Epithelial cell of esophagus (primary cell): ENCODE data around the gene PLXDC1.

Experiments used
- DNase-seq: peaks from one replicate; pipeline ENCODE4 v3.0.0; 2010; ENCODE audit warnings: low read depth
- H3K4me3 ChIP-seq: 2 replicates; pipeline ENCODE4 v1.5.1; 2011; ENCODE audit warnings: mild to moderate bottlenecking, low read length, control low read depth
- TF ChIP-seq, protein P1 (sequence below): IDR thresholded peaks from 2 replicates; pipeline ENCODE4 v1.5.1; 2011; ENCODE audit warnings: low read depth, mild to moderate bottlenecking, low read length, control low read depth, inconsistent platforms; ENCODE audit not compliant: insufficient read depth; ENCODE audit errors: missing control alignments

Gene PLXDC1

DNA sequence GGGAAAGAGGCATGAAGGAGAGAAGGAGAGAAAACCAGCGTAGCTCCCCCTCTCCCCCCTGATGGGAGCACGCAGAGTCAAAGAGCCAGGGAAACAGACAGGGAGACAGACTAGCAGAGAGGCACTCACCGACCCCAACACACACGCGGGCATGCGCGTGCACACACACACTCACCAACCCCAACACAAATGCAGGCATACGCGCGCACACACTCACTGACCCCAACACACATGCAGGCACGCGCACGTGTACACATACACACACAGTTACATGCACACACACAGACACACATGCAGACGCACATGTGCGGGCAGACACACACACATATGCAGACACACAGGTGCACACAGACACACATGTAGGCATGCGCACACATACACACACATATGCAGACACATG, 41.5 kb upstream of the PLXDC1 start:
- TF ChIP-seq, protein P1, sequence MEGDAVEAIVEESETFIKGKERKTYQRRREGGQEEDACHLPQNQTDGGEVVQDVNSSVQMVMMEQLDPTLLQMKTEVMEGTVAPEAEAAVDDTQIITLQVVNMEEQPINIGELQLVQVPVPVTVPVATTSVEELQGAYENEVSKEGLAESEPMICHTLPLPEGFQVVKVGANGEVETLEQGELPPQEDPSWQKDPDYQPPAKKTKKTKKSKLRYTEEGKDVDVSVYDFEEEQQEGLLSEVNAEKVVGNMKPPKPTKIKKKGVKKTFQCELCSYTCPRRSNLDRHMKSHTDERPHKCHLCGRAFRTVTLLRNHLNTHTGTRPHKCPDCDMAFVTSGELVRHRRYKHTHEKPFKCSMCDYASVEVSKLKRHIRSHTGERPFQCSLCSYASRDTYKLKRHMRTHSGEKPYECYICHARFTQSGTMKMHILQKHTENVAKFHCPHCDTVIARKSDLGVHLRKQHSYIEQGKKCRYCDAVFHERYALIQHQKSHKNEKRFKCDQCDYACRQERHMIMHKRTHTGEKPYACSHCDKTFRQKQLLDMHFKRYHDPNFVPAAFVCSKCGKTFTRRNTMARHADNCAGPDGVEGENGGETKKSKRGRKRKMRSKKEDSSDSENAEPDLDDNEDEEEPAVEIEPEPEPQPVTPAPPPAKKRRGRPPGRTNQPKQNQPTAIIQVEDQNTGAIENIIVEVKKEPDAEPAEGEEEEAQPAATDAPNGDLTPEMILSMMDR = no peak
- DNase-seq = no peak
- no peak overlapping the region for H3K4me3 ChIP-seq

DNA sequence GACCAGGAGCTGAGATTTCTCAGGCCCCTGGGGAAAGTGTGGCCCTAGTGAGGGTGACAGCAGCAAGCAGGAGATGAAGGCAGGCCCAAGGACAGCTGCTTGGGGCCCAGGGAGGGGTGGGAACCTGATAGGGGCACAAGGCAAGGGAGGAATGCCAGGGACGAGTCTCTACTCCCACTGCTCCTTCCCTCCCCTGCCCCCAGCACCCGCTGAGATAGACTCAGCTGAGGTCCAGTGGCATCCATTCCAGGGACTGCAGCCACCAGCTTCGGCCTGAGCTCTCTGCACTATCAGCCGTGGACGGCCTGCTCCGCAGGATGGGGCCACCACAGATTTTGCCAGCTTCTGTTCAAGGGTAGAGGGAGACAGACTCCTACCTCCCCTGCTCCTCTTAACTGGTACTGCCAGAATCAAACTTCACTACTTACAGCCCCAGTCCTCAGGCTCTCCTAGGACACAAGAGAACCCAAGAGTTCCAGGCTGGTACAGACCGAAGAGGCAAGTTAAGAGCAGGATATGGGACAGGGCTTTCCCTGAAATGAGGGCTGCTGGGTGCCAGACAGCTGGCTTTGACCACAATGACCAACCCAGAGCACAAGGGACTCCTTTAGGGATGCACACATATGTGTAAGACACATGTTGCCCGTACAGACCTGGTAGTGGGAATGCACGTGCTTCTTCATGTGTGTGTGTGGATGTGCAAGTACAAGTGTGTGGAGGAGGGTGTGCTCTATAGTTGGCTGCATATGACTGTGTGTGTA, 40.5 kb upstream of the PLXDC1 start:
- H3K4me3 ChIP-seq = no peak overlapping the region
- TF ChIP-seq, protein P1 = no peak
- no peak for DNase-seq

- TF ChIP-seq, protein P1 = no peak
- DNase-seq = no peak
- no peak overlapping the region for H3K4me3 ChIP-seq
Observed at GRCh38 chr17:39187152-39187830, 35.9 kb upstream of the PLXDC1 start.

DNA sequence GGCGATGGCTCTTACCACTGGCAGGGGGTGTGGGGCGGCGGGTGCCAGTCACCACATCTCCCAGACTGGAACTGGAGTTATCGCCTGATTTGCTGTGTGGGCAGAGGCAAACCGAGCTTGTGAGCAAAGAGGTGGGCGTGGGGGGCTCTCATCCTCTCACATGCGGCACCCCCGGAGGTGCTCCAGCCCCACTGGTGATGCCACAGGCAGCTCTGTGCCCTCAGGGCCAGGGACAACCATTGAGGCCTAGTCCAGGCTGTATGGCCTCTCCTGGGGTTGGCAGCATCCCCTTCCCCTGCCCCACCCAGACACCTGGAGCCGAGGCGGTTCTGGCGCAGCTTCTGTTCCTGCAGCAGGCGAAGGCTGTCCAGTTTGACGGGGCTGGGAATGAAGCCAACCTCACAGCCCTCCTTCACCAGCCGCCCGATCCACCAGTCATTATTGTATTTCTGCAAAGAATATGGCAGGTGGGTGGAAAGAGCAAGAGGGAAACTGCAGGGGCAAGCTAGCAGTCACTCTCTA, 35.1 kb upstream of the PLXDC1 start:
- DNase-seq = no peak
- TF ChIP-seq, protein P1 = no peak
- no peak overlapping the region for H3K4me3 ChIP-seq

DNA sequence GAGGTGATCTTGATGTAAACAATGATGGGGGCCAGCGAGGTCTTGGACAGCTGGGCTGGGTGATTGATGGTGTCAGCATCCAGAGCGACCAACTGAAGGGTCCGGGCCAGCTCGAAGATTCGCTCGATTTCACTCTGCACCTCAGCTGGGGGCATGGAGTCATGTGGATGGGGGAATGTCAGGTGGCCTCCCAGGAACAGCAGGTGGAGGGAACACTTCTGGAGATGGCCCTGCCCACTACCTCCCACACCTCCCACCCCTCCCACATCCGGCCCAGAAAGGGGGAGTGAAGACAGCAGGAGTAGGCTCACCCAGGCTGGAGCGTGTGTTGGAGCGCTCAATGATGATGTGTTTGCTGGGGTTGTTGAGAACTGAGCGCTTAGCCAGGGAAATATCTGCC, 32.3 kb upstream of the PLXDC1 start:
- DNase-seq = no peak
- no peak overlapping the region for H3K4me3 ChIP-seq
- TF ChIP-seq, protein P1 = no peak

- H3K4me3 ChIP-seq = no peak overlapping the region
- TF ChIP-seq, protein P1 = no peak
- DNase-seq = no peak
Observed at GRCh38 chr17:39183045-39183444, 31.6 kb upstream of the PLXDC1 start.
